Colonic mucosa (tissue), 4 donors: ENCODE data around the gene ATPAF1. TPM values are rescaled to one million over a fixed set of nuclear protein-coding genes. Genes with fewer than 3 reads are reported as not detected.
"Not testable (repeated sequence)": the region's sequence is repeated elsewhere in the genome, so short reads cannot be mapped to it uniquely, and the experiment has no call there.

Experiments
- DNase-seq: peaks from one replicate; pipeline ENCODE4 v3.0.0-alpha.2; 2020
- H3K27ac ChIP-seq: fragments of 200-600 bp; one replicate; pipeline ENCODE4 v1.8.0; 2021
- H3K27me3 ChIP-seq: fragments of 200-600 bp; one replicate; pipeline ENCODE4 v1.8.0; 2021
- H3K36me3 ChIP-seq: fragments of 200-600 bp; one replicate; pipeline ENCODE4 v1.8.0; 2021
- H3K4me1 ChIP-seq: fragments of 200-600 bp; one replicate; pipeline ENCODE4 v1.8.0; 2021; ENCODE audit warnings: mild to moderate bottlenecking
- H3K4me3 ChIP-seq: fragments of 200-600 bp; one replicate; pipeline ENCODE4 v1.8.0; 2021
- H3K9ac ChIP-seq, 2 donors: one replicate each; pipeline ENCODE4 v1.7.0; 2013; ENCODE audit warnings: control low read depth in 2 of 2, low read depth in 2 of 2, low read length in 2 of 2
- H3K9me3 ChIP-seq: fragments of 200-600 bp; one replicate; pipeline ENCODE4 v1.8.0; 2021
- CTCF ChIP-seq: fragments of 200-600 bp; IDR thresholded peaks from one replicate; pipeline ENCODE4 v1.8.0; 2022; ENCODE audit warnings: antibody characterized with exemption, mild to moderate bottlenecking
- intact Hi-C: fragments of 100-400 bp; cut with DNase I; formaldehyde crosslinking; loops from one replicate; pipeline ENCODE4 v1.14.1; 2022
- total RNA-seq, 2 donors: library from RNA; stranded (reverse); fragmentation: NEBNext Ultra II Directional in 1 of 2; extraction: Animal tissue kit (Norgen Biotek cat#: 25700) in 1 of 2; gene quantifications; one replicate each; pipeline ENCODE4 v1.2.1, GENCODE V29; 2021
- donor health status: healthy.
- donor health status: DM: no; HTN: no; CAD: no.
- donor health status: DM: no; HTN: no; CAD: no.

ATPAF1 gene
- total RNA-seq, 2 donors from 2014 or later, result 55.8 to 66.1 TPM

GRCh38 chr1:46672696-46673095 lies 4.5 kb upstream of the ATPAF1 start:
- no peak overlapping the region for H3K27ac ChIP-seq
- H3K36me3 ChIP-seq, result no peaks in the 10 kb centered on the region
- H3K9me3 ChIP-seq, result no peaks in the 10 kb centered on the region
- H3K4me1 ChIP-seq, result no peaks in the 10 kb centered on the region
- H3K27me3 ChIP-seq, result no peaks in the 10 kb centered on the region
- no peak overlapping the region for H3K4me3 ChIP-seq
- intact Hi-C loops, result no loop called here
- no peak for TF ChIP-seq CTCF
- no peak for DNase-seq
- no peak overlapping the region for H3K9ac ChIP-seq

- no peak for DNase-seq
- no peaks in the 10 kb centered on the region for H3K36me3 ChIP-seq
- H3K27me3 ChIP-seq, result no peaks in the 10 kb centered on the region
- H3K9ac ChIP-seq, result no peak within 1 kb of the TSS
- intact Hi-C loops, result no loop called here
- no peak within 1 kb of the TSS for H3K27ac ChIP-seq
- H3K9me3 ChIP-seq, result no peaks in the 10 kb centered on the region
- H3K4me3 ChIP-seq, result no peak within 1 kb of the TSS
- H3K4me1 ChIP-seq, result peaks cover 4% of the 10 kb centered on the region
- no peak for TF ChIP-seq CTCF
Measured at GRCh38 chr1:46671554-46671953, 3.4 kb upstream of the ATPAF1 start, which contains the start of gene TEX38. TEX38 (plus strand) TSS chr1:46671854; CDS start chr1:46671935, 81 bp downstream.

- H3K27ac ChIP-seq, result no peak overlapping the region
- no peaks in the 10 kb centered on the region for H3K27me3 ChIP-seq
- no peaks in the 10 kb centered on the region for H3K9me3 ChIP-seq
- no peak overlapping the region for H3K4me3 ChIP-seq
- DNase-seq, result no peak
- intact Hi-C loops, result no loop called here
- TF ChIP-seq CTCF, result no peak
- H3K36me3 ChIP-seq, result no peaks in the 10 kb centered on the region
- no peak overlapping the region for H3K9ac ChIP-seq
- H3K4me1 ChIP-seq, result peaks cover 7% of the 10 kb centered on the region
Measured at GRCh38 chr1:46670134-46670533, 2.0 kb upstream of the ATPAF1 start.

- H3K27ac ChIP-seq, result no peak overlapping the region
- H3K4me3 ChIP-seq, result no peak overlapping the region
- H3K27me3 ChIP-seq, result no peaks in the 10 kb centered on the region
- peaks cover 5% of the 10 kb centered on the region for H3K36me3 ChIP-seq
- no peak overlapping the region for H3K9ac ChIP-seq
- TF ChIP-seq CTCF, result no peak
- H3K4me1 ChIP-seq, result peaks cover 11% of the 10 kb centered on the region
- DNase-seq, result no peak
- intact Hi-C loops, result no loop called here
- no peaks in the 10 kb centered on the region for H3K9me3 ChIP-seq
Measured at GRCh38 chr1:46665983-46666382, 2.2 kb downstream of the ATPAF1 start.

- H3K4me3 ChIP-seq, H3K9me3 ChIP-seq, intact Hi-C loops, DNase-seq, H3K27me3 ChIP-seq, H3K36me3 ChIP-seq, H3K9ac ChIP-seq, H3K27ac ChIP-seq: not testable (repeated sequence)
- H3K4me1 ChIP-seq, result peaks cover 11% of the 10 kb centered on the region
Measured at GRCh38 chr1:46662919-46663318, 5.2 kb downstream of the ATPAF1 start.

- not testable (repeated sequence) for H3K36me3 ChIP-seq
Measured at GRCh38 chr1:46660116-46660515, 8.0 kb downstream of the ATPAF1 start.

More at GRCh38 chr1:46660116-46660515, 8.0 kb downstream of the ATPAF1 start:
- DNase-seq, H3K9me3 ChIP-seq, intact Hi-C loops, H3K4me1 ChIP-seq, H3K4me3 ChIP-seq, H3K9ac ChIP-seq, H3K27ac ChIP-seq, H3K27me3 ChIP-seq: not testable (repeated sequence)
